Measurements from ENCODE around the gene MRPL45.

Gene MRPL45

DNA sequence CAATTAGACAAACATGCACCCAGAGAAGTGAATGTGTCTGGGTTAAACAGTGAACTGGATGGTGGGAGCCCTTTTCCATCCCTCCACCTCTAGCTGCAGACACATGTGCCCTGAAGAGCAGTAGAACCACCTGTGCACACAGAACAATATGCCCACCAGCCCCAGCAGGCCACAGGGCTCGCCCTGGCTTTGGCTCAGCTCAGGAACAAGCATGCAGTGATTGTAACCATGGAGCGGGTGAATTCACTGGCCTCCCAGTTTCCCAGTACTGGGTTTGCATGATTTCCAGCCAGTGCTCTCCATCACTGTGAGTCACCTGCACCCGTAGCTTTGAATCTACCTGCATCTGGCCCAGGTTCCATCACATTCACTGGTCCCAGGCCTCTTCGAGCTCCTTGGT is 41.6 kb downstream of the MRPL45 start:
- TF ChIP-seq POU6F1 (CRISPR knock-in tag; IDR thresholded peaks at IDR 0.05; ENCODE audit: borderline replicate concordance, low read depth) (no peak), ZC3H10 (CRISPR knock-in tag; IDR thresholded peaks at IDR 0.05) (no peak), PPARA (CRISPR knock-in tag; IDR thresholded peaks at IDR 0.05; ENCODE audit: borderline replicate concordance) (no peak), ZNF565 (CRISPR knock-in tag; conservative IDR thresholded peaks at IDR 0.05; ENCODE audit: low read depth) (no peak), SNAI2 (CRISPR knock-in tag; IDR thresholded peaks at IDR 0.05) (no peak), RARB (CRISPR knock-in tag; IDR thresholded peaks at IDR 0.05) (no peak), ARNTL (CRISPR knock-in tag; IDR thresholded peaks at IDR 0.05; ENCODE audit: borderline replicate concordance, low read depth) (no peak), ZFP3 (CRISPR knock-in tag; IDR thresholded peaks at IDR 0.05) (no peak), ESRRG (CRISPR knock-in tag; IDR thresholded peaks at IDR 0.05) (no peak)

GRCh38 chr17:38339891-38340290 is 42.9 kb downstream of the MRPL45 start:
- ATAC-seq: no peak

More for the DNA sequence above, 41.6 kb downstream of the MRPL45 start:
- ATAC-seq: no peak

DNA sequence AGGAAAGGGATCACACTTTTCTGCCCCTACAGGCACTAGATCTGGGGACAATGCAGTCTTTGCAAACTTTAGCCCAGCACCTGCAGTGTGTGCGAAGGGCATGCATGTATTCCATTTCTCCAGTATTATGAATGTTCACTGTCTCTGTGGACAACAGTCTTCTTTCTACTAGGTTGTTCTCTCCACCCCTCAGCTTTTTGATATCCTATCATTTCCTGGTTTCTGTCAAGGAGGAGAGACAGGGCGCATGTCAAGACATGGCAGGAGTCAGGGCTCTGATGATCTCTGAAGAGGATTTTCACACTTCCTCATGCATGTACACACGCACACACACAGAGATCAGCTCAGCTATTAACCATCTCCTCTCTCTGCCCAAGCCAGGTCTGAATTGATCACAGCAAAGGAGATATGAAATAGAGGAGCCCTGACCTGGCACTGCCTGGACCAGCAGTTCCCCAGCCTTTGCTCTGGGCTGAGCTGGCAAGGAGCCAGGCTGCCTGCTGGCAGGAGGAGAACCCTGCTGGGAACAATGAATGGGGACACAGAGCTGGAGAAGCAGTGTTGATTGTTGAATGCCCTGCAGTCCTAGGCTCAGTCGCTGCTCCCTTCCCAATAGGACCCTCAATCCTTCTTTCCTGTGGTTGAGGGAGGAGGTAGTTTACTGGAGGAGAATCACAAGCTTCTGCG is 44.2 kb downstream of the MRPL45 start:
- no peak for TF ChIP-seq RARB (CRISPR knock-in tag; IDR thresholded peaks at IDR 0.05)
- TF ChIP-seq, protein P1, sequence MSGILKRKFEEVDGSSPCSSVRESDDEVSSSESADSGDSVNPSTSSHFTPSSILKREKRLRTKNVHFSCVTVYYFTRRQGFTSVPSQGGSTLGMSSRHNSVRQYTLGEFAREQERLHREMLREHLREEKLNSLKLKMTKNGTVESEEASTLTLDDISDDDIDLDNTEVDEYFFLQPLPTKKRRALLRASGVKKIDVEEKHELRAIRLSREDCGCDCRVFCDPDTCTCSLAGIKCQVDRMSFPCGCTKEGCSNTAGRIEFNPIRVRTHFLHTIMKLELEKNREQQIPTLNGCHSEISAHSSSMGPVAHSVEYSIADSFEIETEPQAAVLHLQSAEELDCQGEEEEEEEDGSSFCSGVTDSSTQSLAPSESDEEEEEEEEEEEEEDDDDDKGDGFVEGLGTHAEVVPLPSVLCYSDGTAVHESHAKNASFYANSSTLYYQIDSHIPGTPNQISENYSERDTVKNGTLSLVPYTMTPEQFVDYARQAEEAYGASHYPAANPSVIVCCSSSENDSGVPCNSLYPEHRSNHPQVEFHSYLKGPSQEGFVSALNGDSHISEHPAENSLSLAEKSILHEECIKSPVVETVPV (CRISPR knock-in tag; IDR thresholded peaks at IDR 0.05): no peak
- peak; percentile 75 for ATAC-seq

More at GRCh38 chr17:38339891-38340290, 42.9 kb downstream of the MRPL45 start:
- TF ChIP-seq RARB (CRISPR knock-in tag; IDR thresholded peaks at IDR 0.05): no peak
- no peak for TF ChIP-seq ZC3H10 (CRISPR knock-in tag; IDR thresholded peaks at IDR 0.05)
- no peak for TF ChIP-seq PPARA (CRISPR knock-in tag; IDR thresholded peaks at IDR 0.05; ENCODE audit: borderline replicate concordance)
- no peak for TF ChIP-seq PATZ1 (CRISPR knock-in tag; IDR thresholded peaks at IDR 0.05; ENCODE audit: borderline replicate concordance)
- TF ChIP-seq, protein P2, sequence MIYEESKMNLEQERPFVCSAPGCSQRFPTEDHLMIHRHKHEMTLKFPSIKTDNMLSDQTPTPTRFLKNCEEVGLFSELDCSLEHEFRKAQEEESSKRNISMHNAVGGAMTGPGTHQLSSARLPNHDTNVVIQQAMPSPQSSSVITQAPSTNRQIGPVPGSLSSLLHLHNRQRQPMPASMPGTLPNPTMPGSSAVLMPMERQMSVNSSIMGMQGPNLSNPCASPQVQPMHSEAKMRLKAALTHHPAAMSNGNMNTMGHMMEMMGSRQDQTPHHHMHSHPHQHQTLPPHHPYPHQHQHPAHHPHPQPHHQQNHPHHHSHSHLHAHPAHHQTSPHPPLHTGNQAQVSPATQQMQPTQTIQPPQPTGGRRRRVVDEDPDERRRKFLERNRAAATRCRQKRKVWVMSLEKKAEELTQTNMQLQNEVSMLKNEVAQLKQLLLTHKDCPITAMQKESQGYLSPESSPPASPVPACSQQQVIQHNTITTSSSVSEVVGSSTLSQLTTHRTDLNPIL (CRISPR knock-in tag; IDR thresholded peaks at IDR 0.05; ENCODE audit: low read depth): no peak
- TF ChIP-seq CSDC2 (CRISPR knock-in tag; IDR thresholded peaks at IDR 0.05): no peak

- no peak for ATAC-seq
Observed at GRCh38 chr17:38342886-38343607, 46.1 kb downstream of the MRPL45 start.

More at GRCh38 chr17:38342886-38343607, 46.1 kb downstream of the MRPL45 start:
- TF ChIP-seq PATZ1 (CRISPR knock-in tag; IDR thresholded peaks at IDR 0.05; ENCODE audit: borderline replicate concordance) (no peak), GLIS3 (CRISPR knock-in tag; IDR thresholded peaks at IDR 0.05) (no peak), ZNF70 (CRISPR knock-in tag; IDR thresholded peaks at IDR 0.05) (no peak), OSR1 (CRISPR knock-in tag; IDR thresholded peaks at IDR 0.05) (no peak), PPARA (CRISPR knock-in tag; IDR thresholded peaks at IDR 0.05; ENCODE audit: borderline replicate concordance) (no peak), TCF4 (CRISPR knock-in tag; IDR thresholded peaks at IDR 0.05; ENCODE audit: borderline replicate concordance) (no peak), ZNF8 (CRISPR knock-in tag; IDR thresholded peaks at IDR 0.05) (no peak), SNAI2 (CRISPR knock-in tag; IDR thresholded peaks at IDR 0.05) (no peak)
- TF ChIP-seq, protein P2 (CRISPR knock-in tag; IDR thresholded peaks at IDR 0.05; ENCODE audit: low read depth): no peak

Data from SK-N-SH treated with all-trans-retinoic acid at 6 μM for 48 hours (cell line).